NCI-H1694 treated with DMSO at 0.1 percent for 48 hours (cell line): Measurements from ENCODE around the gene RBPJL.

Experiments used
- DNase-seq: peaks from one replicate; lab custom pipeline; 2025; lab: John Stamatoyannopoulos, UW

Gene RBPJL

GRCh38 chr20:45317826-45318225 is 11.2 kb downstream of the RBPJL start:
- DNase-seq = no peak

- DNase-seq = no peak
Measured at GRCh38 chr20:45318386-45318939, 11.8 kb downstream of the RBPJL start.

GRCh38 chr20:45318948-45319347 is 12.3 kb downstream of the RBPJL start:
- no peak for DNase-seq

GRCh38 chr20:45320948-45321595 is 14.4 kb downstream of the RBPJL start:
- DNase-seq = no peak

- no peak for DNase-seq
Measured at GRCh38 chr20:45322952-45323383, 16.3 kb downstream of the RBPJL start.

GRCh38 chr20:45323731-45324130 is 17.1 kb downstream of the RBPJL start:
- DNase-seq = no peak

GRCh38 chr20:45325371-45325770 is 18.7 kb downstream of the RBPJL start:
- DNase-seq = no peak

GRCh38 chr20:45328451-45328850 is 21.8 kb downstream of the RBPJL start:
- DNase-seq = no peak

- DNase-seq = no peak
Measured at GRCh38 chr20:45329497-45330319, 23.1 kb downstream of the RBPJL start.

- DNase-seq = no peak
Measured at GRCh38 chr20:45330476-45330875, 23.8 kb downstream of the RBPJL start.

GRCh38 chr20:45336530-45337366 is 30.1 kb downstream of the RBPJL start:
- no peak for DNase-seq

GRCh38 chr20:45337367-45338120 is 30.9 kb downstream of the RBPJL start:
- no peak for DNase-seq

- DNase-seq = no peak
Measured at GRCh38 chr20:45338121-45339030, 31.7 kb downstream of the RBPJL start.

- DNase-seq = no peak
Measured at GRCh38 chr20:45339084-45339483, 32.4 kb downstream of the RBPJL start.

GRCh38 chr20:45339799-45340198 is 33.2 kb downstream of the RBPJL start:
- DNase-seq = no peak

GRCh38 chr20:45340236-45340847 is 33.7 kb downstream of the RBPJL start:
- no peak for DNase-seq

- DNase-seq = no peak
Measured at GRCh38 chr20:45340951-45341350, 34.3 kb downstream of the RBPJL start.

- no peak for DNase-seq
Measured at GRCh38 chr20:45341579-45341938, 34.9 kb downstream of the RBPJL start.

- no peak for DNase-seq
Measured at GRCh38 chr20:45341939-45342854, 35.6 kb downstream of the RBPJL start.
